HG02840 (cell line): Measurements from ENCODE around the gene KRTAP5-6.

Source experiments
- ATAC-seq: cut with Tn5 transposase; IDR thresholded peaks from one replicate; pipeline ENCODE4 v1.9.1; 2021; ENCODE audit warnings: mild to moderate bottlenecking, moderate library complexity, moderate number of reproducible peaks; ENCODE audit not compliant: unreplicated experiment, low FRiP score

The KRTAP5-6 gene

DNA sequence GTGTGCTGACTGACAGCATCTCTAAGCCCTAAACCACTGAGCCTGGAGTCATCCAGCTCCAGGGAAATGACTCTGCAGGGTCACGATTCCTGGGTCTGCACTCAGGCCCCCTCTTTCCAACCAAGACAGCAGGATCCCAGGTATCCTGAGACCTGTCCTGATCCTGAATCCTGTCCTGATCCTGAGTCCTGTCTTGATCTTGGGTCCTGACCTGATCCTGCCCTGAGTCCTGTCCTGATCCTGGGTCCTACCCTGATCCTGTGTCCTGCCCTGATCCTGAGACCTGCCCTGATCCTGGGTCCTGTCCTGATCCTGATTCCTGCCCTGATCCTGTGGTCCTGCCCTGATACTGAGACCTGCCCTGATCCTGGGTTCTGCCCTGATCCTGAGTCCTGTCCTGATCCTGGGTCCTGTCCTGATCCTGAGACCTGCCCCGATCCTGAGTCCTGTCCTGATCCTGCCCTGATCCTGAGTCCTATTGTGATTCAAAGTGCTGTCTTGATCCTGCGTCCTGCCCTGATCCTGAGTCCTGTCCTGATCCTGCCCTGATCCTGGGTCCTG is 1.4 kb upstream of the KRTAP5-6 start:
- no peak for ATAC-seq

DNA sequence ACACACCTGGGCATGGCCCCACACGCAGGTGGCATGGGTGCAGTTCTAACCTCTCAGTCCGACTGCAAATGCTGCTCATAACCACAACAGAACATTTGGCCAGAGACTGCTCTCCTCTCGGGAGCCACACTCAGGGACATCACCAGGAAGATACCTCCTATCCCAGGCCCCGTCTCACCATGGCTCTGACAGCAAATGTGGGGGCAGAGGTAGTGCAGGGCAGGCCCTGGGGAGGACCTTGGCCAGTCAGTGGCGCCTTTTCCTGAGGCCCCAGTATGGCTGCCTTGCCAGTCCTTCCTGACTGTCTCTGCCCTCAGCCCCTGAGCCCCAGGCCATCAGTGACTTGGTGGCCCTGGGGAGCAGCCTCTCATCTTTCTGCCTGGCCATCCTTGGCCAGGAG is 2.8 kb downstream of the KRTAP5-6 start:
- ATAC-seq: no peak

DNA sequence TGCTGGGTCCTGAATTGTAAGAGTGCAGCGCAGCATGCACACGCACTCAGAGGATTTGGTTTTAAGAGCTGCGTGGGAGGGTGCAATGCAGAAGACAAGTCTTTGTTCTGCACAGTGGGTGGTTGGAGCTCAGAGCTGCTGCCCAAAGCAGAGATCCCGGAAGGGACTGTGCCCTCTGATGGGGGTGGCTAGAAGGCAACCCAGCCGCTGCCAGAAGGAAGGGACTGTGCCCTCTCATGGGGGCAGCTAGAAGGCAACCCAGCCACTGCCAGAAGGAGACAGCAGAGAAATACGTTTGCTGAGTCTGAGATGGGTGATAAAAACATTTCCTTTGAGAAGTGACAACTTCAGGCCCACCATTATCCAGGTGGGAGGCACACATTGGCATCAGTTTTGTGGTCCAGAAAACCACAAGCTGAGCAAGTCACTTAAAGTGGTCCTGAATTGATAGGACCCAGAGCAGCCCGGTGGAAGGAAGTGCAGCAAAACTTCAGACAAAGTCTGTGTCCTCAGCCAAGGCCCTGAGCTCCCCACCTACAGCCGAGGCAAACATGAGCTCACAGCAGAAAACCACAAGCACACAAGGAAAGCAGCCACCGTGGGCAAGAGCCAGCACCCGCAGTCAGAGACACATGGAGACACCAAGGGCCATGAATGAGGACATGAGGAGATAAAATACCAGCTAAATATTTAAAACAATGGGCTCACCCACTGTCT is 4.3 kb downstream of the KRTAP5-6 start:
- no peak for ATAC-seq

DNA sequence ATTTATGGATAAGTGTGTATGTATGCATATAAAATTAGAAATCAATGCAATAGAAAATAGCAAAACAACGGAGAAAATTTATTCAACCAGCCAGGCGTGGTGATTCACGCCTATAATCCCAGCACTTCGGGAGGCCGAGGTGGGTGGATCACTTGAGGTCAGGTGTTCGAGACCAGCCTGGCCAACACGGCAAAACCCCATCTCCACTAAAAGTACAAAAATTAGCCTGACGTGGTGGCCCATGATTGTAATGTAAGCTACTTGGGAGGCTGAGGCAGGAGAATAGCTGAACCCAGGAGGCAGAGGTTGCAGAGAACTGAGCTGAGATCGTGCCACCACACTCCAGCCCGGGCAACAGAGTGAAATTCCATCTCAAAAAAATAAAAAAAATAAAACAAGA is 5.5 kb downstream of the KRTAP5-6 start:
- no peak for ATAC-seq

DNA sequence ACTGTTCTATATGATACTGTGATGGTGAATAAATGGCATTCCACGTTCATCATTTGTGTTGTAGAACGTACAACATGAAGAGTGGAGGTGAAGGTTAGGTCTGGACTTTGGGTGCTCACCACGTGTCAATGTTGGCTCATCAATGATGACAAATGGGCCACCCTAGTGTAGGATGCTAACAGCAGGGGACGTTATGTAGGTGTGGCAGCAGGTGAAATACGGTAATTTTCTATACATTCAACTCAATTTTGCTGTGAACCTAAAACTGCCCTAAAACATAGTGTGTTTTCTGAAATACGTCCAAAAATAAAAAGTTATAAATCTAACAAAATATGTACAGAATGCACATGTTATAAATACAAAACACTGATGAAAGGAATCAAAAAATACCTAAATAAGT is 6.2 kb downstream of the KRTAP5-6 start:
- ATAC-seq: no peak

DNA sequence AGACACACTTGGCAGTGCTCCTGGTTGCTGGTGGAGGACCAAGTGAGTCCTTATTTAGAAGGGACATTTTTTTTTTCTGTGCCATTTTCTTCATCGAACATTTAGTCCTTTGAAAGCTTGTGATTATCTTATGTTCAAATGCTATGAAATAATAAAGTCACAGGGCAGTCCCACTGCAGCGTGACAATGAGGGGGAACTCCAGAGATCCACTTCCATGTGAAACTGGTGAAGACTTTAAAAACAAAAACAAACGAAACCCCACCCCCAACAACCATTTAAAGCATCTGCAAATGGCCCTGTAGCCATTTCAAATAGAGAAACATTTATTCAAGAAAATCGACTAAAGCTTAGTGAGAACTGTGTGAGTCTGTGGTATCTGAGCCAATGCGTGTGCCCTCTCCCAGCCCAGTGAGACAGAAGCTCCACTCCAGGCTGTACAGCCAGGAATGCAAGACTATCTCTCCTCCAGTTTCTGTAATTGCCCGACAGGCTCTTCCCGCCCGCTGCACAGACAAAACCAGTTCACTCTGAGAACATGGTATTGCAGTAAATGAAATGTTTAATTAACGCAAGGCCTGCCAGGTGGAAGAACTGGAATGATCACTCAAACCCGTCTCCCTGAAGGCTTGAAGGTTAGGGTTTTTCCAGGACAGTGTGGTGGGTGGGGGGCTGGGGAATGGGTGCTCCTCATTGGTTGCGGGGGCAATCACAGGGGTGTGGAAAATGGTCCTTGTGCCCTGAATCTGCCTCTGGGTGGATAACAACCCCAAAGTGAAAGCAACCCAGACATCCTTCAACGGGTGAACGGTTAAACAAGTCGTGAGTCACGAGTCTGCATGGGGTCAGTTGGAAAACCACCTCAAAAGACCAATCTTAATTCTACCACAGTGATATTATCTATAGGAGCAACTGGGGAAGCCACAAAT is 8.4 kb downstream of the KRTAP5-6 start:
- ATAC-seq: no peak

DNA sequence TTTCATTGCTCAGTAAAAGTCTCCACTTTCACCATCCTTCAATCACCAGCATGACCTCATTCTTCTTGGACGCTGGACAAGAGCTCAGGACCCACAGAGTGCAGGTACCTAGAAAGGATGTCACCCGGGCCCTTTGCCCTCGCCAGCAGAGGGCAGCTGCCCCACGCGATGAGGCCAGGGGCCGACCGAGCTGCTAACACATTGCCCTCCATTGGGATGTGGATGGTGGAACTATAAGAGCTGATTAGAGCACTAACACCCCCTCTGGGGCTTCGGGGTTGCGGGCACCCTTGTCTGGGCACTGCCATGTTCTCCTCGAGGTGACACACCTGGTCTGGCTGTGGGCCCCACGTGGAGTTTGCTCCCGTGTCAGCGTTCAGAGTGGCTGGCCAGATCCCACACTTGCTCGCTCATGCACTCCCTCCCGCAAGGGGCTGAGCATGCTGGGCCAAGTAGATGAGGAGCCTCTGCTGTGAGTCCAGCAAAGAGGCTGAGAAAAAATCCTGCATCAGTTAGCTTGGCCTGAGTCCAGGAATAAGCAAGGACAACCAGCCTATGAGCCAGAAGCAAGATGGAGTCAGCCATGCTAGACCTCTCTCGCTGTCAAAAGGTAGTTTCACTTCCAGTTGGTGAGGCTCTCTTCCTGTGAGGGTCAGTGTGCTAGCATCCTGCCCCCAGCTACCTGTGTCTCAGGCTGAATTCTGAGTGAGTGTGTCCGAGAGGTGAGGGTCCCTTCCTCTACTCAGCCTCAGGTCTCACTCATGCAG is 9.8 kb downstream of the KRTAP5-6 start:
- no peak for ATAC-seq

DNA sequence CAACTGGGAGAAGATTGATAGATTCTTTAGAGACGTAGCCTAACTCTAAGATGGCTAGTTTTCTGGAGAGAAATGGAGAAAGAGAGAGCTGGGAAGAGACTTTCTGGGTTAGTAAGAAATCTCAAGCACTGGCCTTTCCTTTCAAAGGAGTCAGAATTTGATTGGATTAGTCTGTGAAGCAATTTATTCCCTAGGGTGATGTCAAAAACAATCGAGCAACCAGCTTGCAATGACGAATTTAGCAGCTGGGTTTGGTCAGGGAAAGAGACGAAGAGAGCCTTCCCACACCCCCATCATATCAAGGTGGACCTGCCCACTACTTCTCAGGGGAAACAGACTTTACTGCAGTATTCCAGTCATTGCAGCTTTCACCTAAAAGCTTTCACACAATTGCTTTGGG is 10.8 kb downstream of the KRTAP5-6 start:
- no peak for ATAC-seq

DNA sequence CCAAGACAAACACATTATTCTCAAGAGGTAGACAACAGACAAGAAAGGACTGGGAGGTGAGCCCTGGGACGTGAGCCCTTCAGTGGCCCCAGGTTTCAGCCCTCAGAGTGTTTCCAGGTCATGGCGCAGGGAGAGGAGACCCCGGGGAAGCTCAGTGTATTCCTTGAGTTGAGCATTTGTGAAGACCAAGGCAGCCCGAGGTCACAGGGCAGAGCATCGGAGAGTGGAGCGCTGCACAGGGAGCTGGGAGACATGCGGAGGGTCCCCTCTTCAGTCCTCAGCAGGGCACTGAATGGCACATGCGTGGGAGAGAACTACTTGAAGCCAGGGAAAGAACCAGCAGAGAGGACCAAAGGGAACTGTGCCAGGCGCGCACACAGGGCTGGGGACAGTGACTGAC is 11.7 kb downstream of the KRTAP5-6 start:
- ATAC-seq: no peak

DNA sequence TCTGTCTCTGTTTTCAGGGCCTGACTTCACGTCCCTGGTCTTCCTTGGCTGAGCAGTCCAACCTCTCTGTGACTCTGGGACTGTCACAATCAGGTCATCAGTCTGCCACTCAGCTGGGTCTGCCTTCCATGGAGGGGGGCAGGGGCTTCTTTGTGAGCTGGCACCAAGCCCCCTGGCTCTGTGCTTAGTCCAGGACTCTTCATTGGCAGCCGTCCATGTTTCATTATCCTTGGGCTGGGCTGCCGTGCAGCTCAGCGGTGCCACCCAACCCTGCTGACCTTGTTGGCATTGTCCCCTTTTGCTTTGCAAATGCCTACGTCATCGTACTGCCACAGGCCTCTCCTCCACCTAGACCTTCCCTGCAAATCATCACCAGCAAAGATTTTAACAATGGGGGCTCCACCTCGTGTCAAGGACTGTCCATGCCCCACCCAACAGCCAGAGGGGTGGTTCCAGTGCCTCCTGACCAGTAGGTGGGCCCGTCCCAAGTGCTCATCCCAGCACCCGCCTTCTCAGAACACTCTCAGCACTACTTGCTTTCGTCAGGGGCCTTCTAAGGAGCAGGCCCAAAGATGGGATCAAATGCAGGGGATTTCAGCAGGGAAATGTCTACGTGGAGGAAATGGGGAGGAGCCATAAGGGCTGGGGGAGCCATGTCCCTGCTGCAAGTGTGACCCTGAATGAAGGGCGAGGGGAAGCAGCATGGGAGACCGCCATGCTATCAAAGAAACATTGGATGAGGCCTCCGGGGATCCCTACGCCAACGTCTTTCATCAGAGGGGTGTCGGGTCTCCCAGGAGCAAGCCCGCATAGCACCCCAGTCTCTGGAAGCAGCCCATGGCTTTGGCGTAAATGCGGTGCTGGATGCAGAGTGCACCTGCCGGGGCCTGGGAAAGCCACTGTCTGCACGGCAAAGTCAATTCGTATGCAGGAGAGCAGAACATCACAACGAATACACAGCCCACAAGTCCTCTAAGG is 18.2 kb downstream of the KRTAP5-6 start:
- ATAC-seq: no peak

DNA sequence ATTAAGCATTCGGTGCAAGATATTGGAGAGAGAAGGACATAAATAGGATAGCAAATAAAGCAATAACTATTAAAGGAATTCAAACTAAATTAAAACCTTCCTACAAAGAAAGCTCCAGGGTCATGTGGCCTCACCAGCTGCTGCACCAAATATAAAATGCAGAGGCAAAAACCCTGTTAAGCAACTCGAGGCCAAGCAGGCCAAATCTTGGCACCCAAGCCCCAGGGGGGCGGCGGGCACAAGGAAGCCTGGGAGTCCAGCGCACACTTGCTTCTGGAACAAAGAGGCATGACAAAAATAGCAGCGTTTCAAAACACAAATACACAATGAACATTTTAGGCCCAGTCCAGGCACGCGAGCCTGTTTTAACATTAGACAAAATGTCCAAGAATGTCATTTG is 20.8 kb downstream of the KRTAP5-6 start:
- no peak for ATAC-seq

DNA sequence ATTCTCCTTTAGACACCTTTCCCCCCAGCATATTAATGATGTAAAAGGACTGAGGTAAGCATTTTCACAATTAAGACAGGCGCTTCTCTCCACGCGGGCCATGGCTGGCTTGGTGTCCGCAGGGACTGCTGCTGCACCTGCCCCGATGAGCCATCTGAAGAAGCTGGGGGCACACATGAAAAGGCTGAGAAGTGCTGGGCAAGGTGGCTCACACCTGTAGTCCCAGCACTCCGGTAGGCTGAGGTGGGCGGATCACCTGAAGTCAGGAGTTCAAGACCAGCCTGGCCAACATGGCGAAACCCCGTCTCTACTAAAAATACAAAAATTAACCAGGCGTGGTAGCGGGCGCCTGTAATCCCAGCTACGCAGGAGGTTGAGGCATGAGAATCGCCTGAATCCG is 21.3 kb downstream of the KRTAP5-6 start:
- no peak for ATAC-seq

DNA sequence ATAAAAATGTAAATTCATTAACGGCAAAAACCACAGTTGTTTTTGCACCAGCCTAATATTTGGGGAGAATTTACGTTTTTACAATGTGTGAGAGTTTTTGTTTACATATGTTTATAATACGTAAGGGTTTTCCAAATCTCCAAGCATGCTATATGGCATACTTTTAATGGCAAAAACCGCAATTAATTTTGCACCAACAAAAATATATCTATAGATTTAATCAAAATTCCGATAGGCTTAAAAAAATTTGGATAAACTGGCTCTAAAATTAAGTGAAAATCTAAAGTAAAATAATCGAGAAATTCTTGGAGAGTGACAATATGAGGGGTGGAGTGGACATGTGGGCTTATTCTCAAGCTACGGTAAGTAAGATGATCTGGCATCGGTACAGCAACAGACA is 22.8 kb downstream of the KRTAP5-6 start:
- ATAC-seq: no peak

DNA sequence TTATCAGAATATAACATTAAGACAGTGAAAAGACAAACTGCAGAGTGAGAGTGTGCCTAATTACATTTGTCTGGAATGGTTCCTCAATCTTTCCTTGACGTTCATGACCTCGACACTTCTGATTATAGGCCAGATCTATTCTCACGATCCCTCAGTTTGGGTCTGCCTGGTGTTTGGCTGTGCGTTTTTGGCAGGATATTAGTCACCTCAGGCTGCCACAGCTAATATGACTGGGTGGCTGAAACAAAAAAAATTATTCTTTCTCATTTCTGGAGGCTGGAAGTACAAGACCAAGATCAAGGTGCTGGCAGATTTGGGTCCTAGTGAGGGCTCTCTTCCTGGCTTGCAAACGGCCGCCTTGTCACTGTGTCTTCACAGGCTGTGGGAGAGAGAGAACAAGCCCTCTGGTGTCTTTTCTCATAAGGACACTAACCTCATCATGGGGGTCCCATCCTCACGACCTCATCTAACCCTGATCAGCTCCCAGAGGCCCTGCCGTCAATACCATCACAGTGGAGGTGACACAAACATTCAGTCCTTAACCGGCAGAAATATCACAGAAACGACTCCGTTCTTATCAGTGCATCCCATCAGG is 30.2 kb downstream of the KRTAP5-6 start:
- ATAC-seq: no peak

DNA sequence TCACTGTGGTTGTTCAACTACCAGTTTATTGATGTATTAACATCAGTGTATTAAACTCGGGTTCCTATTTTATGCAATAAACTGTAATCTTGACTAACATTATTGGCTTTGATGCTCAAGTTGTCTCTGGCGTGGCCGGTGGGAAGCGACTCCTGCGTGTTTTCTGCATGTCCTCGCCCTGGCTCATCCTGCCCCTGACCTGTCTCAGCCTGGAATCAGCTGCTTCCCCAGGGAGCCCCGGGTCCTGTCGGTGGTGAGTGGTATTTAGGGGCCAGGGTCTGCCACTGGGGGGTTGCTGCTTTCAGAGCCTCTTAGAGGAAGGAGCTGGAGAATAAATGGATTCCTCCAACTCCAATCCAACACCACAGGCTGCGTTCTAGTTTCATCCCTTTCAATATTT is 30.9 kb downstream of the KRTAP5-6 start:
- no peak for ATAC-seq

DNA sequence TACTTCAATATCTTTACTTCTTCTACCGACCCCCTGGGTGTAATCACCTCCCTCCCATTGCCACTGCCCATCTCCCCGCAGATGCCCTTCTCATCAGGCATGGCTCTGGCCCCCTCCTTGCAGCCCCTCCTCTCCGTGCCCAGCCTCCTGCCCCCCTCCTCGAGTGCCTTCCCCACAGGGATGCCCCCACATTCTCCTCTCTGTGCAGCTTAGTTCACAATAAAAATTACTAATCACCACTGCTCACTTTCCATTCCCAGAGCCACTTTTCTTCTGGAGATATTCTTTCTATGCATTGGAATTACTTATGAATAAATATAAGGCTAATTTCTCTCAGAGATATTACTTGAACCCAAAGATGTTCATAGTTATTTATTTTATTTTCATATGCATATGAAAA is 31.3 kb downstream of the KRTAP5-6 start:
- ATAC-seq: no peak

DNA sequence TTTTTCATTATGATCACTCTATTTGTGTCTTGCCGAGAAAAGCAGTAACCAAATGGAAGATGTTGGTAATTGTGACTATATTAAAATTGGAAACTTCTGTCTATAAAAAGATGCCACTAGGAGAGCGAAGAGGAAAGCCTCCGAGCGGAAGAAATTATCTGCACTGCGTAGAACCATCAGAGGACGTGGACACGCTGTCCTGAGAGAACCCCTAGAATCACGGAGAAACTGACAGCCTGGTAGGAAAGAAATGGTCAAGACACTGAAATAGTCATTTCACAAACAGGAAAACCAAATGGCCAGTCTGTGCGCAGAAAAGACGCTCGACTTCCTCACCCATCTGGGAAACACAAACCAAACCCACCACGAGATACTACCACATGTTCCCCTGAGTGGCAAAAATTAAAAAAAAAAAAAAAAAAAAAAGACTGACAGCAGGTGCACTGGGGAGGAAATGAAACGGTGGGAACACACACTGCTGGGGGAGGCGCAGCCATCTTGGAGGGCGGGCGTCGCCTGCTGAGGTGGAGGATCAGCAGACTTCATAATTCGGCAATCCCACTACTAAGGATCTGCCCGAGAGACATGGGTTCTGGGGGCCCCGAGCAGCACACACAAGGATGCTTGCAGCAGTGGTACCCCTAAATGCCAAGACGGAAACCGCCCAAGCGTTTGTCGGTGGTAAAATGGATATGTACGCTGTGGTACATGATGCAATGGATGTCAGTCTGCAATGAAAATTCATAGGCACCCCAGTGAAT is 32.1 kb downstream of the KRTAP5-6 start:
- no peak for ATAC-seq

DNA sequence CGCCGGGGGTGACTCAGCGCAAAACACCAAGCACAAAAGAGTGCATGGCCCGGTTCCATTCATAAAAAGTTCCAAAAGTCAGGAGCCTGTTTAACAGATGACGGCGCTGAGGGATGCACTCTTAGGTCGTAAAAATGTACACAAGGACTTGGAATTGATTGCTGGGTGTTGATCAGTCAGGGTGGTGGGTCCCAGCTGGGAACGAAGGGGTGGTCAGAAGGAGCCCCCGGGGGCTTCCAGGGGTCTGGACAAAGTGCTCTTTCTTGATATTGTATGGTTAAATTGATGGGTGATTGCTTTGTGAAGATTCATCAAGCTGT is 32.7 kb downstream of the KRTAP5-6 start:
- ATAC-seq: no peak
